HG03097 (cell line): ENCODE measurements around the gene NME3.
"Not testable (repeated sequence)": the region's sequence is repeated elsewhere in the genome, so short reads cannot be mapped to it uniquely, and the experiment has no call there.

Experiments used
- ATAC-seq: cut with Tn5 transposase; IDR thresholded peaks from one replicate; pipeline ENCODE4 v1.9.1; 2021; ENCODE audit not compliant: unreplicated experiment, low FRiP score

NME3 gene

DNA sequence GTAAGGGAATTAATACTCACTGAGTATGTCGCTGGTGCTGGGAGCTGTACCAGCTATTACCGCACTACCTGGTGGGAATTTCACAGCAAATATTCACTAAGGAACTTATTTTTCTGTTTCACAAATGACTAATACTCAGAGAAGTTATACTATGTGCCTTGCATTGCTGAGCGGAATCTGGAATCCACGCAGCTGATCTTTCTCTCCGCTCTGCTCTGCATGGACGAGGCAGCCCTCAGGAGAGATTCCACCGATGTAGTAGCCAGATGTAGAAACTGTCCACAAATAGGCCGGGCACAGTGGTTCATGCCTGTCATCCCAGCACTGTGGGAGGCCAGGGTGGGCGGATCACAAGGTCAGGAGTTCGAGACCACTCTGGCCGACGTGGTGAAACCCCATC is 17.1 kb downstream of the NME3 start:
- ATAC-seq = no peak

DNA sequence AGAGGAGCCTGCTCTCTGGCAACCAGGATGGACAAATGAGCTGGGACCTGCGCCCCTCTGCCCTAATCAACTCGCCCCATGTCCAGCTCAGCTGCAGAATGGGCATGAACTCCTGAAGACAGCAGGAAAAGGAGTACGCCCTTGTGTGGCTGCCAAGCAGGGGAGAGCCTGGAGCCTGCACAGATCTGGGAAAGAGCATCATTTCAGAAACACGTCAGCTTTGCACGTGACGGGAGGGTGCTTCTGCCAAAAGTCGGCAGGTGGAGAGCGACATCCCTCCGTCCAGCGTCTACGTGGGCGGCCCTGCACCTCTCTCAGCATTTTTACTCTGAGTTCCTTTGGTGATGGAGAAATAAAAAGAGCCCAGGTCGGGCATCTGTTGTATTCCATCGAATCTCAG is 18.5 kb downstream of the NME3 start:
- no peak for ATAC-seq

DNA sequence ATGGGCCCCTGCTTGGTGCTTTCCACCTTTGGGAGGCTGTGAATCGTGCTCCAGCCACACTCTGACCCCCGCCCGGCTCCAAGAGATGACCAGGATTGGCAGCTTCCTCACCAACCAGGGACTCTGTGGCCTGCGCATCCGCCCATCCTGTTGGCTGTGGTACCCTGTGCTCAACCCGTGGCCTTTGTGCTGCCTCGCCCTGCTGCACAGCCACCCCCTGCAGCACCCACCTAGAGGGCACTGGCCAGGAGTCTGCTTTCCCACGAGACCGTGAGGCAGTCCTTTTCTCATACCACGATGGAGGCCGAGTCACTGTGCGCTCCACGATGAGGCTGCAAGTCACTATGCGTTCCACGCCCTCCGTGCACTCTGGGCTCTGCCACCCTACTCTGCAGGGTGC is 19.4 kb downstream of the NME3 start:
- ATAC-seq = no peak

DNA sequence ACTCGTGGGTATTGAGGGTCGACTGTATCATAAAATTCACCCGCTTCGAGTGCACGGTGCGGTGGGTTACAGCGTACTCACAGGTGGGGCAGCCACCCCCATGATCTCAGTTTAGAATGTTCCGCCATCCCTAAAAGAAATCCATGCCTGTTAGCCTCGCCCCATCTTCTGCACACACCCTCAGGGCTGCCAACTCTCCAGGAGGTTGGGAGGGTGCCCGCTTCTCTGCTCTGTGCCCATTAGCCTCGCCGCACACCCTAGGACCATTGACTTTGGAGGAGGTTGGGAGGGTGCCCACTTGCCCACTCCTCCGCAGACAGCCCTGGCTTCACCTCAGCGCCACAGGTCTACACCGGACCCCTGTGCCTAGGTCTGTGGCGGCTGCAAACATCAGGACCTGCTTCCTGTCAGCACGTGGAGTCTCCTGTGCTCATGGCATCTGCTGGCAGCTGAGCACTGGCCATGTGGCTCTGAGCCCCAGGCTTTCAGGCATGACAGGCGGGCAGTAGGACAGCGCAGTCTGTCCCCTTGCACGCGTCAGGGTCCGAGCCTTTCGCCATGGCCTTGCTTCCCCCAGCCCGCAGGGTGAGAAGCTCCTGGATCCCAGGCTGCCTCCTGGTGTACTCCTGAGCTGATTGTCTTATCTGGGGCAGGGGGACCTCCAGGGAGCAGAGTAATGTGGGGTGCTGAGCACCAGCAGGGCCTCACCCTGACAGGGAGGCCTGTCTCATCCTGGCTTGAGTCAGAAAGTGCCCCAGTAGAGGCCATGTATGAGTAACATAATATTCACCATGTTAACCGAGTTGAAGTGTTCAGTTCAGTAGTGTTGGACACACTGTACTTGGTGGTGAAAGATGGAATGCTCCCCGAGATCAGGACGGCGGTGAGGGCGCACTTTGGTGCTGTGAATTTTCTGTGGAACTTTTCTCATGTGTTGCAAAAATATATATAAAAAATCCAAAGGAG is 21.9 kb downstream of the NME3 start:
- ATAC-seq = no peak

DNA sequence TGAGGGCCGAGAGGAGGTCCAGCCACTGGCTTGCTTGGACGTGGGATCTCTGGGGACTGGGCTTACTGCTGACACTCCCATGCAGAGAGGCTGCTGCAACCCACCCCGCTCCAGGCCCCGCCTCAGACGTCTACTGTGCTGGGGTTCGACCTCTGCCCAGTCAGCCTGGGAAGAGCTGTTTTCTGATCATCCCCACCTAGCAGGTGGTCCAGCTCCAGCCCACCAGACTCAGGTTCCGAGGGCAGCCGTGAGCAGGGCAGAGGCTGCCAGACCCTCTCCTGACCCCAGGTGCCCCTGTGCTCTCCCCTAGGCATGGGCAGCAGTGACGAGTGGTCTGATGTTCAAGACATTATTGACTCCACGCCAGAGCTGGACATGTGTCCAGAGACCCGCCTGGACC is 23.4 kb downstream of the NME3 start:
- ATAC-seq = no peak

DNA sequence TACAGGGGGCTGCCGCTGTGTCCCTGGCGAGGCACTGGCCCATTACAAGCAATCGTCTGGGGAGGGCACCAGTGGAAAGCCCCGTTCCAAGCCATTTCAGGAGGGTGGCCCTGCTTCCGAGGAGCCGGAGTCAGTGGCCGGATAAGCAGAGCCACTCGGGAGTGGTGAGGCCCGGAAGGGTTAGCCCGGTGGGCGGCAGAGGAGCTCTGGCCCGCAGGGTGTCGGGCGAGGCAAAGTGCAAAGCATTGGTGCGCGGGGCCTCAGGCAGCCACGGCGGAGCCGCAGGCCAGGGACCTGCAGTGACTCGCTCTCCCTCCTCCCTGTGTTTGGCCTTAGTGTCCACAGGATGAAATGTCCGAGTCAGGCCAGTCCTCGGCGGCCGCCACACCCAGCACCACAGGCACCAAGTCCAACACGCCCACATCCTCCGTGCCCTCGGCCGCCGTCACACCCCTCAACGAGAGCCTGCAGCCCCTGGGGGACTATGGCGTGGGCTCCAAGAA is 24.6 kb downstream of the NME3 start:
- no peak for ATAC-seq

DNA sequence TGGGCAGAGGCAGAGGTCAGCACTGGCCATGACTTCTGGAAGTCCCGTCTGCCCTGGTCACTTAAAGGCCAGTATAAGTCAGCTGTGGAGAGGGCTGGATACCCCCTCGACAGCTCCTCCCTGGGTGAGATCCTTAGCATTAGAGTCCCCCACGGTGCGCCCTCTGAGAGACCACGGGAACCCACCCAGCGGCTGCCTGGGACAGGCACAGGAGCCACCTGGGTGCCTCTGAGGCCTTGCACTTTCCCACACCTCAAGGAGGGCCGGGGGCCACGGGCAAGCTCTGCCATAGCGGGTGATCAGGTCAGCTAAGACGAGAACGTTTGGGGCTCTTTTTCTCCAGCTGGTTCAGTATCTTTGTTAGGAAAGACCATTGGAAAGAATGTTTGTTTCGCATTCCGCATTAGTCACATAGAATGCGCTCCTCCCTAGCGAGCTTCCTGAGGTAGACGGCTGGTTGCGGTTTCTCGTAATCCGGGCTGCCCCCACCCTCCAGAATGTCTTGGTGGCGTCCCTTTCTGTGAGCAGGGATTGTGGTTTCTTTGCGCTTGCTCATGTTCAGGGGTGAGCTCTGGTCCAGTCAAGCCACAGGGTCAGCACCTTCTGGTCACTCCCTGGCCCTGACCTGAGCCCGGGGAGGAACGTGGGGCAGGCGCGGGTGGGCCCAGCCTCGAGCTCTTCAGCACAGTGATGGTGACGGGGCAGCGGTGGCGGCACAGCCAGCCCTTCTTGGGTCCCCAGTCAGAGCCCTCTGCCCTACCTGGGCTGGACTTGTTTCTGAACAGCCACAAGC is 25.2 kb downstream of the NME3 start:
- ATAC-seq = no peak

DNA sequence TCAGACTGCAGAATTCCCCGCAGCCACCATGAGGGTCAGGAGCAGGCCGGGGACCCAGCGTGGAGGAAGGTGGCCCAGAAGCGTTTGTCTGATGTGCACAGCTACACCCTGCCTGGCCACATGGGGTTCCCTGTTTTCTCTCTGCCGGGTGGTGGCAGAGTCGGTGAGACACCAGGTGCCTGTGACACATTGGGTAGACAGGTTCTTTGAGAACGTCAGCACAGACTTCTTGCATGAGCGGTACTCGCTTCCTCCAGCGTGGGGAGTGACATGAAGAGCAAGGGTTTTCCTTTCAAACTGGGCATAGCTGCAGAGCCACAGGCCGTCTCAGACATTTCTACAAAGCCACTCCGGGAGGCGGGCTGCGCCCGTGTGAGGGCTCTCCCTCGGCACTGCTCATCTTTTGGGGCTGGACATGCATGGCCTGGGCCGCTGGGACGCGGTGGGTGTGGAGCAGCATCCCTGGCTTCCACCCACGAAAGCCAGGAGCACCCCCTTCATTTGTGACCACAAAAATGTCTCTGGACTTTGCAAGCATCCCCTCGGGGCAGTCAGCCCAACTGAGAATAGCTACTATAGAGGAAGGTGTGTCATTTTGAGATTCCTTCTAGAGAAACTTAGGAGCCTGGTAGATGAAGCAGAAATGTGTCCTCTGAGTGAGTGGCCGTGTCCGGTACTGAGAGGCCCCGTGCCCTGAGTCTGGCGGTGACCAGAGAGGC is 26.0 kb downstream of the NME3 start:
- ATAC-seq = no peak

DNA sequence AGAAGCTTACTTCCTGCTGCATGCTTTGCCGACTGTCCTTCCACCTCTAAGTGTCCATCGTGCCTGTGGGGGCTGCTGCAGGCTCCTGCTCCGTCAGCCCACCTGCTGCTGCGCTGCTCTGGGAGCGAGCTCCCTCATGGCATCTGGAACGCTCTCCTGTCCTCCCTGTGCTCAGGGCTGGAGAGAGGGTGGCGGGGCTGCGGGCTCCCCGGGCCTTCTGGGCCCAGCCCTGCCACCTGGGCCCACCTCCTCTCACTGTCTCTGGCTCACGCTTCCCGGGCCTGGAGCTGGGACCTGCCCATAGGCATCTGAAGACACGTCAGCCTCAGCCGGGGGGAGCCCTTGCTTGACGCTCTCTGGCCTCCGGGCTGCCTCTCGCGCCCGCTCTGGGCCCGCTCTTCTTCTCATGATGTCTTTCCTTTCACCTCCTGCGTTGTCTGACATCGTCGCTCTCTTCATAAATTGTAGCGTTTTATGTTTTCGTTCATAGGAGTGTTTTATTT is 27.0 kb downstream of the NME3 start:
- ATAC-seq = no peak

DNA sequence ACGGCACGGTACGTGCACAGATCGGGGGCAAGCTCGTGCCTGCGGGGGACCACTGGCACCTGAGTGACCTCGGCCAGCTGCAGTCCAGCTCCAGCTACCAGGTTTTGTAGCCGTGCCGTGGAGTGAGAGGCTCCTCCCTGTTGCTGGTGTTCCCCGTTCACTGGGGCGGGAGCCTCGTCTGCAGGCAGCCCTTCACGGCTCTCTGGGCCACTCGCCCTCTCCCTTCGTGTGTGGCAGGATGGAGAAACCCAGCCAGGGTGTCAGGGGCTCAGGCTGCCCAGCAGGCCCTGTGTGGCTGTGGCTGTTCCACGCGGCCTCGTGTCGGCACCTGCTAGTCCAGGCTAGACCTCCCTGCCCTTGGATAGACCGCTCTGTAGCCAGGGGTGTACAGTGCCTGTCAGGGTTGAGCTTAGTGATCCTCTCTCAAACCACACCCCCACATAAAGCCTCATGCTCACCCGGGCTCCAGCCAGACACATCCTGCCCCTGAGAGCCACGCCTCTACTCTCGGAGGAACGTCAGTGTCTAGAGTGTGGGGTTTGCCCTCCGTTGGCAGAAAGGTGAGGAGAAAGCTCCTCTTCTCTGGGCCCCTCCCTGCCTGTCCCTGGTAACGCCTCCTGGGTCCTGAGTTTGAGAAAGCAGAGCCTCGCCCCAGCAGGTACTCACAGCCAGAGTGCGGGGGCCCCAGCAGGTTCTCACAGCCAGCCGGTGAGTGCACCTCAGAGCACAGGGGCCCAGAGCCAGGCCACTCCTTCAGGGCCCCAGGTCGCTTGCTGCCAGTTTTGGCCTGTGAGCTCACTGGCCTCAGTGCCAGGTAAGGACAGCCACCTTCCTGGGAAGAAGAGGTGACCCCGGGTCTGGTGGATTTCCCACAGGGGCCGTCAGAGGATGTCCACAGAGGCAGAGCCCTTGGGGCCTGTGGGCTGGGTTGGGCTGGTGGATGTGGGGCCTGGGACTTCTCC is 27.7 kb downstream of the NME3 start:
- no peak for ATAC-seq

DNA sequence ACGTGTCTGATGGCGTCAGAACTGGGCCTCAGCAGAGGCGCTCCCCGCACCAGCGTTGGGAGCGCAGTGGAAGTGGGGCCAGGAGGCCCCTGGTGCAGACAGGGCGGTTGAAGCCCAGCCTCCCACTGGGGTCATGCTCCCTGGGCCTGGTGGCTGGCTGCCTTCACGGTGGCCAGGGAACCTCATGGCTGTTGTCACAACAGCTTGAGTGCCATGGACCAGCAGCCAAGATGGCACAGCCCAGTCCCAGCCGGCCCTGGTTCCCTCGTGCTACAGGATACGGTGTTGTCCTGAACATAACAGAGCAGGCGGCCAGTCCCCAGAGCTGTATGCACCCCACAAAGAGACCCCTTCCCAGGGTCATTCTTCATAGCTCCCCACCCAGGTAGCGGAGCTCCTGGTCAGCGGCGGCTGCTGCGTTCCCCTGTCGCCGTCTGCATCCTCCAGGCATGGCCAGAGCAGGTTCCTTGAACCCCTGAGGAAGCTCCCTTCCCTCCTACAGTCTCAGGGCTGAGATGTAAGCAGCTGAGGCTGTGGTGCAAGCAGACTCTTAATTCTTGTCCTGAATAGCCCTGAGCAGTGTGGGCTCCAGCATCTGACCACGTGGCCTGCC is 29.7 kb downstream of the NME3 start:
- no peak for ATAC-seq

DNA sequence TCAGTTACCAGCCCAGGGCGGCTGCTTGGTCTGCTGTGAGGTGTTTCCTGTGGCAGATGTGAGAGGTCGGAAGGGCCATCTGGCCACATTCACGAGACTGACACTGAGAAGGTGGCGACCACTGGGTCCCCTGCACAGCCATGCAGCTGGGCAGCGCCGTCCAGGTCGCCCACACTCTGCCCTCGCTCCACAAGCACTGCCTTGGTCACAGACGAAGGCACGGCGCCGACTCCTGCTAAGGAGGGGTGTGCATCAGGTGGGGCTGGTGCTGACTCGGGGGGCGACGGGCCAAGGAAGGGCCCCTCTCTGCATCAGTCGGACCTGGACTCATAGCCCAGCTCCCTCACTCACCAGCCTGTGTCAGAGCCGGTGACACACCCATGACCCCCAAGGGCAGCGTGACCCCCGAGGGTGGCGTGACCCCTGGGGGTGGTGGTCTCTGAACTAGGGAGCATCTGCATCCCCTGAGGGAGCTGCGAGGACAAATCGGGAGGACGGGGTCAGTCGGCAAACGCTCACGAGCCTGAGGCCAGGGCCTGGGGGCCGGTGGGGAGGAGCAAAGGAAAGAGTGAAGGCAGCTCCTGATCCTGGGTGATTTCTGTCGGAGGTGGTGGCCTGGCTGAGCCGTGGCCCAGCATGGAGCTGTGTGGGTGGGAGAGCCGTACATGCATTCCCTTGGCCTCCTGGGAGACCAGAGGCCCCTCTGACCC is 30.4 kb downstream of the NME3 start:
- no peak for ATAC-seq

DNA sequence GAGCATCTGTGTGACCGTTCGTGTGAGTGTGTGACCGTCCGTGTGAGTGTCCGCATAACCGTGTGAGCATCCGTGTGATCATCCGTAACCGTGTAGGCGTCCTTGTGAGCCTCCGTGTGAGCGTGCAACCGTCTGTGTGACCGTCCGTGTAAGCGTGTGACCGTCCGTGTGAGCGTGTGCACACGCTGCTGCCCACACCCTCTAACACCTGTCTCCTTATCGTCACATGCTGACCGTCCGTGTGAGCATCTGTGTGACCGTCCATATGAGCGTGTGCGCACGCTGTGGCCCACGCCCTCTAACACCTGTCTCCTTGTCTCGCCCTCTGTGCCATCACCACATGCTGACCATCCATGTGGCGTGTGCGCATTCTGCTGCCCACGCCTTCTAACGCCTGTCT is 31.1 kb downstream of the NME3 start:
- ATAC-seq = no peak

DNA sequence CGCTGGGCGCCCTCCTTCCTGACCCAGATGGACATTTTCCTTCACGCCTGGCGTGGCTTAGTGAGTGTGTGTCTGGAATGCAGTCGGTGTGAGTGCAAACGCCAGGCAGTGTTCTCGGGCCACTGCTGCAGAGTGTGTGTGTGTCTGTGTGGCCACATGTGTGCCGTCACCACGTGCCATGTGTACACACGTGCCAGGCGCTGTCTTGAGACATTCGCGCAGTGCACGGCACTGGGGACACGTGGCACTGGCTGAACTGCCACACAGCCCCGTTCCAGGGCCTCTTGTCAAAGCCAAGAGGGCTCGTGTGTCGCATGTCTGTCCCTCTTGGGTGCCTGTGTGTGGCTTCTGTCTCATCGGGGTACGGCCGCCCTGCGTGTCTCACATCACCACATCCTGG is 36.5 kb downstream of the NME3 start:
- no peak for ATAC-seq

DNA sequence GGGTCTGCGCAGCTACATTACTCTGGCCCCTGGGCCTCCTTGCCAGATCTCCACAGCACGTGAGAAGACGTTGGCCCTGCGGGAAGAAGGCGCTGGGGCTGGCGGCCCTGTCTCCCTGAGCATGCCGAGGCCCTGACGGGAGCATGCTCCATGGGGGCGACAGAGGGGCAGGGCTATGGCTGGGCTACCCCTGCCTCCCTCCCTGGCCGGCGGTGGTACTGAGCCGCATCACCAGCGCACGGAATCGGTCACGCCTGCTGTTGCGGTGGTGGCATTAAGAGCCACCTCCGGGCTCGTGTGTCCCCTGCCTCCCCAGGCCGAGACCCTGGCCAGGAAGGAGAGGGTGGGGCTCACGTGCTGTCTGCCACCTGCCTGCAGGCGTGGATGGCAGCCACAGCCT is 37.2 kb downstream of the NME3 start:
- ATAC-seq = no peak

DNA sequence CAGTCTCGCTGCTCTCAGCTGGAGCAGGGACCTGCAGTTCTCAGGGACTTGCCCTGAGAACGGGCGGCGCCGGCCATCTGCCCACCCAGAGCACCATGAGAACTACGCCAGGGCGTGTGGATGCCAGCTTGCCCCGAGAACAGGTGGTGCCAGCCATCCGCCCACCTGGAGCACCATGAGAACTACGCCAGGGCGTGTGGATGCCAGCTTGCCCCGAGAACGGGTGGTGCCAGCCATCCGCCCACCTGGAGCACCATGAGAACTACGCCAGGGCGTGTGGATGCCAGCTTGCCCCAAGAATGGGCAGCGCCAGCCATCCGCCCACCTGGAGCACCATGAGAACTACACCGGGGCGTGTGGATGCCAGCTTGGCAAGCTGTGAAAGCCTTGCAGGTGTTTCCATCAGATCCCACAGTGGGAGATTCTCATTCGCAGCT is 38.8 kb downstream of the NME3 start:
- ATAC-seq = not testable (repeated sequence)

DNA sequence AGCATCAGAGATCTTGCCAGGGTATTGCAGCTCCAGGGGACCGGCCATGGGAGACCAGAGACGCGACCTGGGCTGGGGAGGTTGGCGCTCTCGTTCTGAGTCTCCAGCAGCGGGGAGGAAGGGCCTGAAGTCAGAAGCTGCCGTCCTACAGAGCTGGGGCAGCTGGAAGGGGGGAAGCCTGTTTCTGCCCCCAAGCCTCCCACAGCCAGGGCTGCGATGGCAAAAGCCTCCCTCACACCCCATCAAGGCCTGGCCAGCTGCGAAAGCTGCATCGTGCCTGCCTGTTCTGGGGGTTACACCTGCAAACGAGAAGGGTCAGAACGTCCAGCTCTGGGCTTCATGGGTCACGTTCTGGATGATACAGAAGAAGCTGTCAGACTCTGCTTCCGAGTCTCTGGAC is 39.3 kb downstream of the NME3 start:
- no peak for ATAC-seq

DNA sequence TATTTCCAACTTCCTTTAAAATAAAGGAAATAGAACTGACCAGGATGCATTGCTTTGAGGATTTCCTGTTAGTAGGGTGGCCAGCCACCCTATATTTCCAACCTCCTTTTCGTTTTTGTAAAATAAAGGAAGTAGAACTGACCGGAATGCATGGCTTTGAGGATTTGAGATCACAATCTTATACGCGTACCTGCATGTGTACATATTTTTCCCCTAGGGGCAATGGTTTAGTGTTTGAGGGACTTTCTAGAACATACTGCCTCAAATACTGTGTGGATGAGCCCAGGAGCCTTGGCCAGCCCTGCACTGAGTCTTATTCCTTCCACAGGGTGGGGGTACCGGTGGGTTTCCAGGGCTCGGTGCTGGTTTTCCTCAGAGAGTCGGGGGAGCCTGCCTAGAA is 39.7 kb downstream of the NME3 start:
- ATAC-seq = no peak

DNA sequence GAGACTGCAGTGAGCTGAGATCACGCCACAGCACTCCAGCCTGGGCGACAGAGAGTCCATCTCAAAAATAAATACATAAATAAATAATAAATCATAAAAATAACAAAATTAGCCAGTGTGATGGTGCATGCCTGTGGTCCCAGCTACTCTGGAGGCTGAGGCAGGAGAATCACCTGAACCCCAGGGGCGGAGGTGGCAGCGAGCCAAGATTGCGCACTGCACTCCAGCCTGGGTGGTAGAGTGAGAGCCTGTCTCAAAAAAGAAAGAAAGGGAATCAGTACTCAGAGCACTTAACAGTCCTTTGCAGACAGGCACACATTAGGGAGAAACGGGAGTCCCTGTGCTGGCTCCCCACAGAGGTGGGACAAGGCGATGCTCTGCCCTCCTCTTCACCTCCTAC is 40.3 kb downstream of the NME3 start:
- no peak for ATAC-seq
